Stimulated activated CD4-positive, alpha-beta T cell treated with anti-CD3 and anti-CD28 coated beads, Interleukin-4, amount 100 ng/mL, for 4 hours (primary cell): Measurements from ENCODE around the gene SRPX.

Experiments used
- DNase-seq, 2 experiments: peaks; one replicate each; pipeline ENCODE4 v3.0.0-alpha.2; 2020

Gene SRPX

GRCh38 chrX:38138157-38138891 is 82.3 kb downstream of the SRPX start:
- no peak for DNase-seq

GRCh38 chrX:38129366-38129765 is 91.3 kb downstream of the SRPX start:
- DNase-seq = no peak

- DNase-seq = no peak
Observed at GRCh38 chrX:38127961-38128360, 92.7 kb downstream of the SRPX start.

- DNase-seq = no peak
Observed at GRCh38 chrX:38126179-38126578, 94.5 kb downstream of the SRPX start.

GRCh38 chrX:38124000-38124399 is 96.7 kb downstream of the SRPX start:
- no peak for DNase-seq

- DNase-seq = no peak
Observed at GRCh38 chrX:38117485-38117884, 103.2 kb downstream of the SRPX start.

GRCh38 chrX:38116706-38117105 is 104.0 kb downstream of the SRPX start:
- DNase-seq = no peak

GRCh38 chrX:38112566-38112965 is 108.1 kb downstream of the SRPX start:
- no peak for DNase-seq

- DNase-seq = no peak
Observed at GRCh38 chrX:38111196-38111595, 109.5 kb downstream of the SRPX start.

GRCh38 chrX:38110231-38110630 is 110.4 kb downstream of the SRPX start:
- no peak for DNase-seq

- no peak for DNase-seq
Observed at GRCh38 chrX:38109042-38109898, 111.4 kb downstream of the SRPX start.

GRCh38 chrX:38108364-38108763 is 112.3 kb downstream of the SRPX start:
- DNase-seq = no peak

- no peak for DNase-seq
Observed at GRCh38 chrX:38106991-38107655, 113.5 kb downstream of the SRPX start.

GRCh38 chrX:38105216-38105725 is 115.4 kb downstream of the SRPX start:
- no peak for DNase-seq

GRCh38 chrX:38103857-38104812 is 116.5 kb downstream of the SRPX start:
- no peak for DNase-seq

- no peak for DNase-seq
Observed at GRCh38 chrX:38102875-38103274, 117.8 kb downstream of the SRPX start.

GRCh38 chrX:38102240-38102639 is 118.4 kb downstream of the SRPX start:
- no peak for DNase-seq

- DNase-seq = no peak
Observed at GRCh38 chrX:38099688-38100087, 121.0 kb downstream of the SRPX start.
